ENCODE results near the gene EPN3.

Gene EPN3

GRCh38 chr17:50565402-50566350 is 33.1 kb downstream of the EPN3 start:
- in situ Hi-C loops (cut with MboI; ENCODE audit: low sequenced_read_pairs), result no loop called here

- in situ Hi-C loops (cut with MboI; ENCODE audit: low sequenced_read_pairs), result no loop called here
These were observed 34.4 kb downstream of the EPN3 start for GRCh38 chr17:50566886-50567285.

DNA sequence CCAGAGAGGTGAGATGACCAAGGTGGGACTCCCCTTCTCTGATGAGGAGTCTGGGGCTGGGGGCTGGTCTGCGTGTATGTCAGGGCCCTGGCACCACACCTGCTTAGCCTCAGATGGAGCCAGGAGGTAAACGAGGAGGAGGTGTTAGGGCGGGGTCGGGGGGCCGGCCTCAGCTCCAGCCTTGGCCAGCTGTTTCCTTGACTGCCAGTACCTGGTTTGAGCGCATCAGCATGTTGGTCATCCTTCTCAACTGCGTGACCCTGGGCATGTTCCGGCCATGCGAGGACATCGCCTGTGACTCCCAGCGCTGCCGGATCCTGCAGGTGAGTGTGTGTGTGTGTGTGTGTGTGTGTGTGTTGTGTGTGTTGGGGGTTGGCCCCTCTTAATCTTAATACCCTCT is 36.1 kb downstream of the EPN3 start:
- in situ Hi-C loops (cut with MboI; ENCODE audit: low sequenced_read_pairs), result no loop called here

DNA sequence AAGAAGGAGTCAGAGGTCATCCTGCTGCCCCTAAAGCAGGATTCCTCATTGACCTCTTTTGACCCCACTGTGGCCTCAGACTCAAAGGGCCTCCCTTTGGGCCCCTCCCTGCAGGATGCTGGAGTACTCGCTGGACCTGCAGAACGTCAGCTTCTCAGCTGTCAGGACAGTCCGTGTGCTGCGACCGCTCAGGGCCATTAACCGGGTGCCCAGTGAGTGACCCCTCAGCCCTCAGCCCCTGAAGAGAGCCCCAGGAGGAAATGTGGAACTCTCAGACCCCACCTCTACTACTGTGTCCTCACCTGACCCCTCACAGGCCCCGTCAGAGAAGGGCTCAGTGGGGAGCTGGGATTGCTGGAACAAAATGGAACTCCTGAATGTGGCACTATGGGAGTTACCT is 37.1 kb downstream of the EPN3 start:
- in situ Hi-C loops (cut with MboI; ENCODE audit: low sequenced_read_pairs), result no loop called here

DNA sequence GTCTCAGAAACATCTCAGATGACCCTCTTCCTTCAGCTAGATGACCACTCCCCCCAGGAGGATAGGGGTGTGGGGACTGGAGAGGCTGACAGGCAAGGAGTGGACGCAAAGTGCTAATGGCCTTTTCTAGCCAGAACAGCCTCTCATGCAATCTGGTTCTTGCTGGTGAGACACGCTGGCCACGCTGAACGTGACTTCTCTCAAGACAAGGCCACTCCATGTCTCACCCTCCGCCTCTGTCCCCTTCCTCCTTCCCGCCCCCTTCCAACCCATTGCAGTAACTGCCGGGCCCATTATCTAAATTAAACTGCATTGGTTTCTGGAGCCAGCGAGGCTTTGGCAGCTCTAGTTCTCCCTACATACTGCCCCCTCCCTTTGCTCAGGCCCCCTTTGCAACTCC is 37.5 kb downstream of the EPN3 start:
- in situ Hi-C loops (cut with MboI; ENCODE audit: low sequenced_read_pairs), result no loop called here

DNA sequence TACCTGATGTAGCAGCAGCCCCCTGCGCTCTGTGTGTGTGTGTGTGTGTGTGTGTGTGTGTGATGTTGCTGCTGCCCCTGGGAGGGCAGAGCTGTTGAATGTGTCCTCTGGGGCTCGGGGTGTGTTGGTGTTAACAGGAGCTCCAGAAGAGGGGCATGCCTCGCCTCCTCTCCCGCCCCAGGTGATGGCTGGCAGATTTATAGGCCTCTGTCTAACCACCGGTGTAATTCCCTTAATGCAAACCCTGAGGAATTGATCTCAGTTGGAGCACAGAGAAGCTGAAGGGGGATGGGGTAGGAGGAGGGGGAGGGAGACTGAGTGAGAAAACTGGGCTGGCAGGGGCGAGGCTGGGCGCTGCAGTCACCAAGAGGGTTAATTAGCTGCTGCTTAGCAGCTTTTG is 38.0 kb downstream of the EPN3 start:
- in situ Hi-C loops (cut with MboI; ENCODE audit: low sequenced_read_pairs), result no loop called here

DNA sequence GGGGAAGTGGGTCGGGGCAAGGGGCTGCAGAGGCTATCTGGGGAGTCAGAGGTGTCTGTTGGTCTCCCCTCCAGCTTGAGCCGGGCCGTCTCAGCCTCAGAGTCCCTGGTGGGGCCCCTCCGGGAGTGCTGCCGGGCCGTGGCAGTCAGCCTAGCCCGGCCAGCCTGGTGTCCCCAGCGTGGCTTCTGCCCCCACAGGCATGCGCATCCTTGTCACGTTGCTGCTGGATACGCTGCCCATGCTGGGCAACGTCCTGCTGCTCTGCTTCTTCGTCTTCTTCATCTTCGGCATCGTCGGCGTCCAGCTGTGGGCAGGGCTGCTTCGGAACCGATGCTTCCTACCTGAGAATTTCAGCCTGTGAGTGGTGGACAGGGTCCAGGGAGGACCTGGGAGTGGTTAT is 39.1 kb downstream of the EPN3 start:
- in situ Hi-C loops (cut with MboI; ENCODE audit: low sequenced_read_pairs), result no loop called here

DNA sequence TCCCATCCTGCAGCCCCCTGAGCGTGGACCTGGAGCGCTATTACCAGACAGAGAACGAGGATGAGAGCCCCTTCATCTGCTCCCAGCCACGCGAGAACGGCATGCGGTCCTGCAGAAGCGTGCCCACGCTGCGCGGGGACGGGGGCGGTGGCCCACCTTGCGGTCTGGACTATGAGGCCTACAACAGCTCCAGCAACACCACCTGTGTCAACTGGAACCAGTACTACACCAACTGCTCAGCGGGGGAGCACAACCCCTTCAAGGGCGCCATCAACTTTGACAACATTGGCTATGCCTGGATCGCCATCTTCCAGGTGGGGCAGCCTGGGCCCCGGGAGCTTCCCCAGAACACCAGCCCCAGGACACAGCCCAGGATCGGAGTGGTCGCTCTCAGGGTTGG is 40.0 kb downstream of the EPN3 start:
- in situ Hi-C loops (cut with MboI; ENCODE audit: low sequenced_read_pairs), result no loop called here

- in situ Hi-C loops (cut with MboI; ENCODE audit: low sequenced_read_pairs), result no loop called here
These were observed 41.5 kb downstream of the EPN3 start for GRCh38 chr17:50573866-50574611.

GRCh38 chr17:50575581-50576210 is 43.2 kb downstream of the EPN3 start:
- in situ Hi-C loops (cut with MboI; ENCODE audit: low sequenced_read_pairs), result no loop called here

DNA sequence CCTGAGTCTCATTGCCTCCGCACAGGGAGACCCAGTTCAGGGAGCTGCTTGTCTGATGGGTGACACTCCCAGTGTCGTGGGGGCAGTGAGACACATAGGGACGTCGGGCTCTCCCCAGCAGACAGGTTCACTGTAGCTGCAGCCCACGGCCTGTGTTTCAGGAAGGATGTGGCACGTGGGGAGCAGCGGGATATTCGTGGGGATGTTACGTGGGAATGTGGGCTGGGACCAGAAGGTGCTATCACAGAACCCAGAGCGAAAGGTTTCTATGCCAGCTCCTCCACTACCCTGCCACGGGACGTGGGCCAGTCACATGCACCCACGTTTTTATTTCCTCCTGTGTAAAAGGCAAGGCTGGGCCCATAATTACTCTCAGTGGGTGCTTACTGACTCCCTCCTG is 44.3 kb downstream of the EPN3 start:
- in situ Hi-C loops (cut with MboI; ENCODE audit: low sequenced_read_pairs), result no loop called here

DNA sequence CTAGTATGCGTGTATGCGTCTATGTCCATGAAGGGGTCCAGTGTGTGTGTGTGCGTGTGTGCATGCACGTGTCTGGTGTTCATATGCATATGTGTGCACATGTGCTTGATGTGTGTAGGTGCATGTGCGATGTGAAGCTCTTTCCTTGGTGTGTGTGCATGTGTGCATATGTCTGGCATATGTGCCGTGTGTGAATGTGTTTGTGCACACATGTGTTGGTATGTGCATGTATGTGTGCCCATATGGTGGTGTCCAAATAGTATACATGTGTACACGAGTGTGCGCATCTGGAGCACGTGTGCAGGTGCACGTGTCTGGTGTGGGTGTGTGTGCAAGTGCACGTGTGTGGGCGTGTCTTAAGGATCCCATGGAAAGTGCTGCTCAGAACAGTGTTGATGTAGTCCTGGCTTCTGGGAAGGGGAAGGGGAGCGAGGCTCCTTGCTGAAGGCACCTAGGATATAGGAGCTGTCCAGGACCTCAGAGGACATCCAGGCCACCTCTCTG is 45.0 kb downstream of the EPN3 start:
- in situ Hi-C loops (cut with MboI; ENCODE audit: low sequenced_read_pairs), result no loop called here

DNA sequence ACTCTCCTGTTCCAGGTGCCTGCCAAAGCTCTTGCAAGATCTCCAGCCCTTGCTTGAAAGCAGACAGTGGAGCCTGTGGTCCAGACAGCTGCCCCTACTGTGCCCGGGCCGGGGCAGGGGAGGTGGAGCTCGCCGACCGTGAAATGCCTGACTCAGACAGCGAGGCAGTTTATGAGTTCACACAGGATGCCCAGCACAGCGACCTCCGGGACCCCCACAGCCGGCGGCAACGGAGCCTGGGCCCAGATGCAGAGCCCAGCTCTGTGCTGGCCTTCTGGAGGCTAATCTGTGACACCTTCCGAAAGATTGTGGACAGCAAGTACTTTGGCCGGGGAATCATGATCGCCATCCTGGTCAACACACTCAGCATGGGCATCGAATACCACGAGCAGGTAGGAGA is 45.6 kb downstream of the EPN3 start:
- in situ Hi-C loops (cut with MboI; ENCODE audit: low sequenced_read_pairs), result no loop called here

DNA sequence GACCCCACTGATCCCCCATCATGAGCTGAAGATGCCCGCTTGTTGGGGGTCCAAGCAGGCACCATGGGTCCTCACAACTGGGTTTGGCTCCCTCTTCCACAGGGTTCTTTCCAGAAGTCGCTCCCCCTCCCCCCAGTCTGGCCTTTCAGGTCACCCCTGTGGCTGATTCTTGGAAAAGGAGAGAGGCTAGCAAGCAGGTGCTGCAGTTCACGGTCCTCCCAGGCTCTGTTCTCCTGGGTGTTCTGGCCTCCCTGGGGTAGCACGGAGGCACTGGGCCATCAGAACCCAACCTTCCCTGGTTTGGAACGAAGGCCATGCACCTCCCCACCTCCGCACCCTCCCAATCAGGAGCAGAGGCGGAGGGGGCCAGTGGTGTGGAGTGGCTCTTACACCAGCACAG is 46.9 kb downstream of the EPN3 start:
- in situ Hi-C loops (cut with MboI; ENCODE audit: low sequenced_read_pairs), result no loop called here

DNA sequence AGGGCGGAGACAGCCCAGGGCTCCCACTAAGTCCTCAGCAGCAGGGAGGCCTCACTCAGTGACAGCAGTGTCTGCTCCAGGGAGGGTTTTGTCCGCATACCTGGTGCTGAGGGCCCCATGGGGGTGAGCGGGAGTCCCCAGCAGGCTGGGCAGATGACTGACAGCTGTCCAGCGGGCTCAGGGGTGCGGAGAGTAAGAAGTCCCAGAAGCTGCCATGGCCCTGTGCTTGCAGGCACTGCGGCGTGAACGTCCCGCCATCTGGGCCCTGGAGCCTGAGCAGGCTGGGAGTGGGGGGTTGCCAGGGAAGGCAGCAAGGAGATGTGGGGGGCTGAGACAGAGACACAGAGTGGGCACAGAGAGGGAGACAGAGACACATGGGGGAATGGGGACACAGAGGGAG is 48.1 kb downstream of the EPN3 start:
- in situ Hi-C loops (cut with MboI; ENCODE audit: low sequenced_read_pairs), result no loop called here

- in situ Hi-C loops (cut with MboI; ENCODE audit: low sequenced_read_pairs), result no loop called here
These were observed 48.8 kb downstream of the EPN3 start for GRCh38 chr17:50581316-50581715.

- in situ Hi-C loops (cut with MboI; ENCODE audit: low sequenced_read_pairs), result no loop called here
These were observed 50.2 kb downstream of the EPN3 start for GRCh38 chr17:50582741-50583140.

DNA sequence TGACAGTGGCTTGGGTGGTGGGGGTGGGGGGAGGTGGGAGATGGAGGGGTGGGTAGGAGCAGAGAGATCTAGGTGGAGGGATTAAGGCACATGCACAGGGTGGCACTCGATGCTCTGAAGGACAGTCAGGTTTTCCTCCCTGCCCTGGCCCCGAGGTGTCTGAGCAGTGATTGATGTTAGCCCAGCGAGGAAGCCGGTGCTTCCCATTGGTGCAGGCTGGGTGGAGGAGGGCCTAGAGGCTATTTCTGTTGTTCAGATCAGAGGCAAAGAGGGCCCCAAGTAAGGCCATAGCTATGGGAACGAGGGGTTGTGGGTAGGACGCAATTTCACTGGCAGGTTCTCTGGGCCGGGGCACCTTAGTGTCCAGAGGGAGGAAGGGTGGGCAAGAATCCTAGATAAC is 51.1 kb downstream of the EPN3 start:
- in situ Hi-C loops (cut with MboI; ENCODE audit: low sequenced_read_pairs), result no loop called here

DNA sequence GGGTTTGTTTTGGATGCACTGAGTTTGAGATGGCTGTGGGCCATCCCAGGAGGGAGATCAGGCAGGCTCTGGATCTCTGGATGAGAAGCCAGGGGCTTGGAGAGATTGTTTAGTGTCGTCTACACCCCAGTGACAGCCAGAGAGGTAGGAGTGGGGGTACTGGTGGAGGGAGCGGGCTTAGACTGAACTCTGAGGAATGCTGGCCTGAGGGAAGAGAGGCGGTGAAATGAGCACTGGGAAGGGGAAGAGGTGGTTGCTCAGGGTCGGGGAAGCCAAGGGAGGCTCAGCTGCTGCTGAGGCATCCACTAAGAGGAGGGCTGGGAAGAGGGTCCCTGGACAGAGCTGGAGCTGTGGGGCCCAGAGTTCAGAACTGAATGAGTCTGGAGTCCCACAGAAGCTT is 51.6 kb downstream of the EPN3 start:
- in situ Hi-C loops (cut with MboI; ENCODE audit: low sequenced_read_pairs), result no loop called here

DNA sequence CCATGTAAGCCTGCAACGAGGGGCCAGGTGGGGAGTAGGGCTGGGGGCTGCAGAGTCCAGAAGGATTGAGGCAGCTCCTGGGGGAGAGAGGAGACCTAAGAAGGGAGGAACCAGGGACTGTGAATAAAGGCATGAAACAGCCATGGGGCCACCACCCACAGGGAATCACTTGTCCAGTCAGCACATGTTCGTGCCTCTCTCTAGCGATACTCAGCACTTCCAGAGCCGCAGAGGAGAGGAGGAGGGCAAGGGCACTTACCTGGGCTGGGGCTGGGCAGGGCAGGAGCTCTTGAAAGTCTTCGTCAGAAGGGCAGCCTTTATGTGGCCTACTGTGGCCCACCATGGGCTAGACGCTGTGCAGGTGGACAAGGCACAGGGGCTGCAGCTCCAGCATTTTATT is 52.2 kb downstream of the EPN3 start:
- in situ Hi-C loops (cut with MboI; ENCODE audit: low sequenced_read_pairs), result no loop called here

- in situ Hi-C loops (cut with MboI; ENCODE audit: low sequenced_read_pairs), result no loop called here
These were observed 52.8 kb downstream of the EPN3 start for GRCh38 chr17:50585346-50585745.

DNA sequence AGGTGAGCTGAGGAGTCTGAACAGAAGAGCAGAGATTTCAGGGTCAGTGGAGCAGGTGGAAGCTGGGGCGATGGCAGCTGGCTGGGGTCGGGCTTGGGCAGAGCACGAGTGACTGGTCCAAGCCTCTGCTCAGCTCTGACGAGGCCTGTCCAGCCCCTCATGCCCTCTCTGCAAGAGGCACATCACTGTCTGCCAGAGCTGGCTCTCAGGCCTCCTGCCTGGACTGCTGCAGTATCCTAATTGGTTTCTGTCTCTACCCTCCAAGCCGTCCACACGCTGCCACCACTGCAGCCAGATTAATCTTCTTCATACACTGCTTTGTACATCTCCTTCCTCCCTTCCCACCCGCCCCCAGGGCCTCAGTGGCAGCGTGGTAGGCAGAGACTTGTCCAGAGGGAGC is 53.4 kb downstream of the EPN3 start:
- in situ Hi-C loops (cut with MboI; ENCODE audit: low sequenced_read_pairs), result no loop called here

Measured in hTERT RPE-1 (cell line).